H1 (cell line): ENCODE data around the gene KLHL1. TPM values are rescaled to one million over a fixed set of nuclear protein-coding genes. Genes with fewer than 3 reads are reported as not detected.

ENCODE experiments used
- polyA plus RNA-seq, 7 experiments: library from polyadenylated mRNA; depleted of rRNA in 3 of 7; stranded (reverse) in 5 of 7; unstranded in 2 of 7; fragments of >200 nt in 5 of 7; fragments of 200-250 nt in 2 of 7; gene quantifications; 1 replicate in 5 of 7; 2 replicates in 1 of 7; 4 replicates in 1 of 7; pipeline versions ENCODE4 v1.2.1 to v1.2.3, GENCODE V29; 2011 to 2013; ENCODE audit warnings: missing spikeins in 2 of 7, mixed read lengths in 2 of 7
- total RNA-seq: library from RNA; stranded (reverse); fragmentation: NEBNext Ultra II Directional; extraction: Animal tissue kit (Norgen Biotek cat#: 25700); gene quantifications from 2 replicates; pipeline ENCODE4 v1.2.1, GENCODE V29; 2021
- TF ChIP-seq, protein P1 (sequence below): IDR thresholded peaks from 2 replicates; pipeline ENCODE4 v1.6.1; 2012; ENCODE audit warnings: low read length, inconsistent platforms

KLHL1 gene
- total and polyA plus RNA-seq, 2 of the 8 experiments (the other 6 are each of a cell fraction or from before 2014, with no cell fraction given): not detected

GRCh38 chr13:70042193-70042592 lies 66.1 kb downstream of the KLHL1 start (continued):
- TF ChIP-seq, protein P1, sequence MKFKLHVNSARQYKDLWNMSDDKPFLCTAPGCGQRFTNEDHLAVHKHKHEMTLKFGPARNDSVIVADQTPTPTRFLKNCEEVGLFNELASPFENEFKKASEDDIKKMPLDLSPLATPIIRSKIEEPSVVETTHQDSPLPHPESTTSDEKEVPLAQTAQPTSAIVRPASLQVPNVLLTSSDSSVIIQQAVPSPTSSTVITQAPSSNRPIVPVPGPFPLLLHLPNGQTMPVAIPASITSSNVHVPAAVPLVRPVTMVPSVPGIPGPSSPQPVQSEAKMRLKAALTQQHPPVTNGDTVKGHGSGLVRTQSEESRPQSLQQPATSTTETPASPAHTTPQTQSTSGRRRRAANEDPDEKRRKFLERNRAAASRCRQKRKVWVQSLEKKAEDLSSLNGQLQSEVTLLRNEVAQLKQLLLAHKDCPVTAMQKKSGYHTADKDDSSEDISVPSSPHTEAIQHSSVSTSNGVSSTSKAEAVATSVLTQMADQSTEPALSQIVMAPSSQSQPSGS: no peak
